ENCODE results near the gene C11orf98.

DNA sequence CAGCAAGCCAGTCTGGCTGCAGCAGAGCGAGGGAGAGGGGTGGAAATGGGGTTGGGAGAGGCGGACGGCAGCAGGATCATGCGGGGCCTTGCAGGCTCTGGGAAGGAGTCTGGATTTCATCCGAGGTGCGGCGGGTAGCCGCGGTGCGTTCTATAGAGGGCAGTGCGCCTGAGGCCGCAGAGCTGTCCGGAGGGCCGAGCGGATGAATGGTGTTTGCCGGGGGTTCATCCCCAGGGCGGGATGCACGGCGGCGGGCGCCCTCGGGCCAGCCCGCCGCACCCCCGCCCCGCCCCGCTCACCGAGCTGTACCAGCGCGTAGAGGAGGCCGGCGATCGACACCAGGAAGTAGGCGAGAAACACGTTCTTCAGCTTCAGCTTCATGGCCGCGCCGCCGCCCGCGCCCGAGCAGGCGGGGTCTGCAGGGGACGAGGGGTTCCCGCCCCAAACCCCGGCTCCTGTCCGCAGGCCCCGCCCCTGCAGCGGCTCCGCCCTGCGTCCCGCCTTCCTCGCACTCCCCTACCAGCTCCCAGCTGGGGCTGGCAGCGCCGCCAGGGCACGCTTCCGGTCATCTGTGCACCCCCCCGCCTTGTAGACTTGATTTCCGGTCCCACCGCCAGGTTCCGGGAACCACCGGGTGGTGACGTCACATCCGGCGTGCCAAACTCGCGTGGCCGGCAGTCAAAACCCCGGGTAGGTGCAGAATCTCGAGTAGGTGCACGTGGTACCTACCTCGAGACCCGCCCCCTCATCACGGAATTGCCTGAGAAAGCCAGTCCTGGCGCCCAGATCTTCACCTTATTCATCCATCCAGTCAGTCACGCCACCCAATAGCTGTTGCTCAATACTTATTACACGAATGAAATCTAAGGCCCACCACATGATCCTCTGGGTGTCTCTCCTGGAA is 43.2 kb downstream of the C11orf98 start, which contains the start of gene B3GAT3:
- TF ChIP-seq, protein P1, sequence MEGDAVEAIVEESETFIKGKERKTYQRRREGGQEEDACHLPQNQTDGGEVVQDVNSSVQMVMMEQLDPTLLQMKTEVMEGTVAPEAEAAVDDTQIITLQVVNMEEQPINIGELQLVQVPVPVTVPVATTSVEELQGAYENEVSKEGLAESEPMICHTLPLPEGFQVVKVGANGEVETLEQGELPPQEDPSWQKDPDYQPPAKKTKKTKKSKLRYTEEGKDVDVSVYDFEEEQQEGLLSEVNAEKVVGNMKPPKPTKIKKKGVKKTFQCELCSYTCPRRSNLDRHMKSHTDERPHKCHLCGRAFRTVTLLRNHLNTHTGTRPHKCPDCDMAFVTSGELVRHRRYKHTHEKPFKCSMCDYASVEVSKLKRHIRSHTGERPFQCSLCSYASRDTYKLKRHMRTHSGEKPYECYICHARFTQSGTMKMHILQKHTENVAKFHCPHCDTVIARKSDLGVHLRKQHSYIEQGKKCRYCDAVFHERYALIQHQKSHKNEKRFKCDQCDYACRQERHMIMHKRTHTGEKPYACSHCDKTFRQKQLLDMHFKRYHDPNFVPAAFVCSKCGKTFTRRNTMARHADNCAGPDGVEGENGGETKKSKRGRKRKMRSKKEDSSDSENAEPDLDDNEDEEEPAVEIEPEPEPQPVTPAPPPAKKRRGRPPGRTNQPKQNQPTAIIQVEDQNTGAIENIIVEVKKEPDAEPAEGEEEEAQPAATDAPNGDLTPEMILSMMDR (conservative IDR thresholded peaks at IDR 0.05; ENCODE audit: low read length): 0 out of 2 replicates have a peak, but pooled peaks have one; percentile 20
- TF ChIP-seq EZH2phosphoT487 (IDR thresholded peaks at IDR 0.05; ENCODE audit: borderline replicate concordance, low read depth, low read length): no peak

All from OCI-LY7 (cell line).